Measurements from ENCODE around the gene OBSCN.
"Not testable (repeated sequence)": the region's sequence is repeated elsewhere in the genome, so short reads cannot be mapped to it uniquely, and the experiment has no call there.

OBSCN gene

GRCh38 chr1:228172591-228173527, 35.0 kb upstream of the OBSCN start:
- no peak for DNase-seq
- no peak for ATAC-seq

- ATAC-seq, DNase-seq: not testable (repeated sequence)
Observed at GRCh38 chr1:228173528-228174481, 34.0 kb upstream of the OBSCN start.

- no peak for ATAC-seq
- DNase-seq, result no peak
Observed at GRCh38 chr1:228174482-228175315, 33.1 kb upstream of the OBSCN start.

- ATAC-seq (peak; percentile 5), DNase-seq (no peak)
Observed at GRCh38 chr1:228175316-228176023, 32.4 kb upstream of the OBSCN start.

- ATAC-seq, result no peak
- DNase-seq, result no peak
Observed at GRCh38 chr1:228176024-228176395, 31.8 kb upstream of the OBSCN start.

- DNase-seq, result no peak
- no peak for ATAC-seq
Observed at GRCh38 chr1:228176461-228177182, 31.2 kb upstream of the OBSCN start.

GRCh38 chr1:228177183-228177475, 30.7 kb upstream of the OBSCN start:
- no peak for ATAC-seq
- DNase-seq, result no peak

GRCh38 chr1:228177721-228178710, 29.8 kb upstream of the OBSCN start:
- no peak for ATAC-seq
- DNase-seq, result no peak

- DNase-seq (no peak), ATAC-seq (no peak)
Observed at GRCh38 chr1:228178737-228179684, 28.8 kb upstream of the OBSCN start.

- ATAC-seq, result no peak
- no peak for DNase-seq
Observed at GRCh38 chr1:228180271-228180958, 27.4 kb upstream of the OBSCN start.

- no peak for ATAC-seq
- DNase-seq, result no peak
Observed at GRCh38 chr1:228180959-228181644, 26.7 kb upstream of the OBSCN start.

GRCh38 chr1:228181645-228182034, 26.2 kb upstream of the OBSCN start:
- ATAC-seq (no peak), DNase-seq (no peak)

- DNase-seq (no peak), ATAC-seq (no peak)
Observed at GRCh38 chr1:228182296-228183030, 25.4 kb upstream of the OBSCN start.

GRCh38 chr1:228184152-228184551, 23.7 kb upstream of the OBSCN start:
- no peak for DNase-seq
- ATAC-seq, result no peak

- DNase-seq, result no peak
- peak; percentile 68 for ATAC-seq
Observed at GRCh38 chr1:228185641-228185965, 22.2 kb upstream of the OBSCN start.

GRCh38 chr1:228188249-228188648, 19.6 kb upstream of the OBSCN start:
- DNase-seq, ATAC-seq: not testable (repeated sequence)

- ATAC-seq, result no peak
- no peak for DNase-seq
Observed at GRCh38 chr1:228190182-228190581, 17.7 kb upstream of the OBSCN start.
